ENCODE data around the gene AGAP1. TPM values are rescaled to one million over a fixed set of nuclear protein-coding genes. Genes with fewer than 3 reads are reported as not detected.

Gene AGAP1
- total and polyA plus RNA-seq, 2 donors: 1.7 to 3.0 TPM

- DNase-seq (ENCODE audit: low read depth in 6 of 9, low spot score in 9 of 9): no peak
- Histone ChIP-seq H3K4me1 (ENCODE audit: control insufficient read depth in 2 of 2, insufficient read depth in 2 of 2, low read length in 2 of 2) (no peaks in the 10 kb centered on the region), H3K27me3 (ENCODE audit: control insufficient read depth in 2 of 2, insufficient read depth in 1 of 2, low read length in 1 of 2) (no peaks in the 10 kb centered on the region), H3K27ac (ENCODE audit: low read depth in 1 of 2, low read length in 1 of 2) (no peak overlapping the region), H3K9me3 (ENCODE audit: control insufficient read depth in 2 of 2, insufficient read depth in 1 of 2, low read length in 1 of 2) (no peaks in the 10 kb centered on the region), H3K4me3 (ENCODE audit: low read length in 2 of 2) (no peak overlapping the region), H3K36me3 (ENCODE audit: control insufficient read depth in 2 of 2, insufficient read depth in 2 of 2, low read length in 1 of 2) (no peaks in the 10 kb centered on the region)
- 89% methylated on average over 5 of the region's 5 CpGs for WGBS
Measured at GRCh38 chr2:235727174-235727573, 233.3 kb downstream of the AGAP1 start.

- 92% methylated on average over 17 of the region's 17 CpGs for WGBS
- DNase-seq (ENCODE audit: low read depth in 6 of 9, low spot score in 9 of 9): no peak
- Histone ChIP-seq H3K36me3 (ENCODE audit: control insufficient read depth in 2 of 2, insufficient read depth in 2 of 2, low read length in 1 of 2) (no peaks in the 10 kb centered on the region), H3K4me3 (ENCODE audit: low read length in 2 of 2) (no peak overlapping the region), H3K27me3 (ENCODE audit: control insufficient read depth in 2 of 2, insufficient read depth in 1 of 2, low read length in 1 of 2) (peaks cover 0 to 2% of the 10 kb centered on the region in 2 donors), H3K9me3 (ENCODE audit: control insufficient read depth in 2 of 2, insufficient read depth in 1 of 2, low read length in 1 of 2) (no peaks in the 10 kb centered on the region), H3K4me1 (ENCODE audit: control insufficient read depth in 2 of 2, insufficient read depth in 2 of 2, low read length in 2 of 2) (no peaks in the 10 kb centered on the region), H3K27ac (ENCODE audit: low read depth in 1 of 2, low read length in 1 of 2) (no peak overlapping the region)
Measured at GRCh38 chr2:235727891-235728799, 234.3 kb downstream of the AGAP1 start.

GRCh38 chr2:235728800-235729556 lies 235.1 kb downstream of the AGAP1 start:
- no peak for DNase-seq (ENCODE audit: low read depth in 6 of 9, low spot score in 9 of 9)
- Histone ChIP-seq H3K27me3 (ENCODE audit: control insufficient read depth in 2 of 2, insufficient read depth in 1 of 2, low read length in 1 of 2) (peaks cover 0 to 2% of the 10 kb centered on the region in 2 donors), H3K9me3 (ENCODE audit: control insufficient read depth in 2 of 2, insufficient read depth in 1 of 2, low read length in 1 of 2) (no peaks in the 10 kb centered on the region), H3K4me3 (ENCODE audit: low read length in 2 of 2) (no peak overlapping the region), H3K27ac (ENCODE audit: low read depth in 1 of 2, low read length in 1 of 2) (no peak overlapping the region), H3K36me3 (ENCODE audit: control insufficient read depth in 2 of 2, insufficient read depth in 2 of 2, low read length in 1 of 2) (no peaks in the 10 kb centered on the region), H3K4me1 (ENCODE audit: control insufficient read depth in 2 of 2, insufficient read depth in 2 of 2, low read length in 2 of 2) (no peaks in the 10 kb centered on the region)
- WGBS: 94% methylated on average over 12 of the region's 12 CpGs

GRCh38 chr2:235729557-235729947 lies 235.7 kb downstream of the AGAP1 start:
- Histone ChIP-seq H3K27me3 (ENCODE audit: control insufficient read depth in 2 of 2, insufficient read depth in 1 of 2, low read length in 1 of 2) (peaks cover 0 to 2% of the 10 kb centered on the region in 2 donors), H3K4me1 (ENCODE audit: control insufficient read depth in 2 of 2, insufficient read depth in 2 of 2, low read length in 2 of 2) (no peaks in the 10 kb centered on the region), H3K4me3 (ENCODE audit: low read length in 2 of 2) (no peak overlapping the region), H3K9me3 (ENCODE audit: control insufficient read depth in 2 of 2, insufficient read depth in 1 of 2, low read length in 1 of 2) (no peaks in the 10 kb centered on the region), H3K36me3 (ENCODE audit: control insufficient read depth in 2 of 2, insufficient read depth in 2 of 2, low read length in 1 of 2) (no peaks in the 10 kb centered on the region), H3K27ac (ENCODE audit: low read depth in 1 of 2, low read length in 1 of 2) (no peak overlapping the region)
- WGBS: 93% methylated on average over 4 of the region's 4 CpGs
- no peak for DNase-seq (ENCODE audit: low read depth in 6 of 9, low spot score in 9 of 9)

DNA sequence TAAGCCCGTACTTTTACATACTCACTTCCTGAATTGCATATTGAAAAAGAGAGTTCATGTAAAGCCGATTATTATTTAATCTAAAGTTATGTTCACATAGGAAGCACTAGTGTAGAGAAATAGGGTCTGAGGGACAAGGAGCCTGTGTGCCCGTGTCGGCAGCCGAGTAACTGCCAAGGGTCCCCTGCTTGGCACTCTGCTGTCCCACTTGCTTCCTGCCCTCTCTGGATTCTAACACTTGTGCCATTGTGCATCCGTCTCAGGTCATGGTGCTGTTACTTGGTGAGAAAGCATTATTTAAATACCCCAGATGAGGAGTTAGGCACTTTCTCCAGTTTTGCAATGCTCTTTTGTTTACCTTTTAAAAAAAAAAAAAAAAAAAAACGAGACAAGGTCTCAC lies 236.3 kb downstream of the AGAP1 start:
- Histone ChIP-seq H3K4me3 (ENCODE audit: low read length in 2 of 2) (no peak overlapping the region), H3K4me1 (ENCODE audit: control insufficient read depth in 2 of 2, insufficient read depth in 2 of 2, low read length in 2 of 2) (no peaks in the 10 kb centered on the region), H3K9me3 (ENCODE audit: control insufficient read depth in 2 of 2, insufficient read depth in 1 of 2, low read length in 1 of 2) (no peaks in the 10 kb centered on the region), H3K27ac (ENCODE audit: low read depth in 1 of 2, low read length in 1 of 2) (no peak overlapping the region), H3K36me3 (ENCODE audit: control insufficient read depth in 2 of 2, insufficient read depth in 2 of 2, low read length in 1 of 2) (no peaks in the 10 kb centered on the region), H3K27me3 (ENCODE audit: control insufficient read depth in 2 of 2, insufficient read depth in 1 of 2, low read length in 1 of 2) (peaks cover 0 to 2% of the 10 kb centered on the region in 2 donors)
- DNase-seq (ENCODE audit: low read depth in 6 of 9, low spot score in 9 of 9): no peak
- 92% methylated on average over 7 of the region's 7 CpGs for WGBS

DNA sequence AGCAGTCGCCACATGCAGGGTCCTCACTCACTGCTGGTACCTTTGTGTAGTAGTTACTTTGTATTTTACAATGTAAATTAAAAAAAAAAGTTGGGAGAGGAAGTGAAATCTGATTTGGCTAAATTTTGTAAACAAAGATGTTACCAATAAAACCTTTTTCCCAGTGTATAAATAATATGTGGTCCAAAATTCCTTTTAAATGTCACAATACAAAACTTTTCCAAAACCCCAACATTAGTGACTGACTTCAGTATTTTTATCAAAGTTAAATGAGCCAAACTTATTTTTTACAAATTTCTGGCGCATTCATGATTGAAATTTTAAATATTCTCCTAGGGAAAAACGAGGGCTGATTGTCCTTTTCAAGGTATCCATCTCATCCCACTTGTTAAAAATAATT lies 239.9 kb downstream of the AGAP1 start:
- Histone ChIP-seq H3K27ac (ENCODE audit: low read depth in 1 of 2, low read length in 1 of 2) (no peak overlapping the region), H3K36me3 (ENCODE audit: control insufficient read depth in 2 of 2, insufficient read depth in 2 of 2, low read length in 1 of 2) (no peaks in the 10 kb centered on the region), H3K4me1 (ENCODE audit: control insufficient read depth in 2 of 2, insufficient read depth in 2 of 2, low read length in 2 of 2) (no peaks in the 10 kb centered on the region), H3K4me3 (ENCODE audit: low read length in 2 of 2) (no peak overlapping the region), H3K27me3 (ENCODE audit: control insufficient read depth in 2 of 2, insufficient read depth in 1 of 2, low read length in 1 of 2) (peaks cover 0 to 2% of the 10 kb centered on the region in 2 donors), H3K9me3 (ENCODE audit: control insufficient read depth in 2 of 2, insufficient read depth in 1 of 2, low read length in 1 of 2) (no peaks in the 10 kb centered on the region)
- 85% methylated on average over 3 of the region's 3 CpGs for WGBS
- no peak for DNase-seq (ENCODE audit: low read depth in 6 of 9, low spot score in 9 of 9)

DNA sequence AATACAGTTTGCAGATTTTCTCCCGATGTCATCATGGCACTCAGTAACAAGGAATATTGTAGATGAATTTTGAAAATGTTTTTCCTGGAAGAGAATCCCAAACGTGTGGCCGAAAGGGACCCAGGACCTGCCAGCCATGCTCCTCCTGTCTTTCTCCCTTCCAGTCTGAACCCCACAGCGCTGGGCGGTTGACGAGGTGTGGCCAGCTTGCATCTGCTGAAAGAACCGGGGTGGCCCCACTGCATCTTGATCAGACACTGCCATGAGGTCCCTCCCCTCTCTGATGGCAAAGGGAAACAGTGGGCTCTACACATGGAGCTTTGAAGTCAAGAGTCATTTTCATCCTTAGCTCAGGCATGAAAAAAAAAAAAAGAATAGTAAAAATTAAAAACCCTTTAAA lies 240.3 kb downstream of the AGAP1 start:
- no peaks in the 10 kb centered on the region for H3K4me1 ChIP-seq (ENCODE audit: control insufficient read depth in 2 of 2, insufficient read depth in 2 of 2, low read length in 2 of 2)
- H3K27ac ChIP-seq (ENCODE audit: low read depth in 1 of 2, low read length in 1 of 2): no peak overlapping the region
- H3K9me3 ChIP-seq (ENCODE audit: control insufficient read depth in 2 of 2, insufficient read depth in 1 of 2, low read length in 1 of 2): no peaks in the 10 kb centered on the region
- H3K4me3 ChIP-seq (ENCODE audit: low read length in 2 of 2): no peak overlapping the region
- no peak for DNase-seq (ENCODE audit: low read depth in 6 of 9, low spot score in 9 of 9)
- H3K36me3 ChIP-seq (ENCODE audit: control insufficient read depth in 2 of 2, insufficient read depth in 2 of 2, low read length in 1 of 2): no peaks in the 10 kb centered on the region
- WGBS: 96% methylated on average over 7 of the region's 7 CpGs
- peaks cover 0 to 2% of the 10 kb centered on the region in 2 donors for H3K27me3 ChIP-seq (ENCODE audit: control insufficient read depth in 2 of 2, insufficient read depth in 1 of 2, low read length in 1 of 2)

DNA sequence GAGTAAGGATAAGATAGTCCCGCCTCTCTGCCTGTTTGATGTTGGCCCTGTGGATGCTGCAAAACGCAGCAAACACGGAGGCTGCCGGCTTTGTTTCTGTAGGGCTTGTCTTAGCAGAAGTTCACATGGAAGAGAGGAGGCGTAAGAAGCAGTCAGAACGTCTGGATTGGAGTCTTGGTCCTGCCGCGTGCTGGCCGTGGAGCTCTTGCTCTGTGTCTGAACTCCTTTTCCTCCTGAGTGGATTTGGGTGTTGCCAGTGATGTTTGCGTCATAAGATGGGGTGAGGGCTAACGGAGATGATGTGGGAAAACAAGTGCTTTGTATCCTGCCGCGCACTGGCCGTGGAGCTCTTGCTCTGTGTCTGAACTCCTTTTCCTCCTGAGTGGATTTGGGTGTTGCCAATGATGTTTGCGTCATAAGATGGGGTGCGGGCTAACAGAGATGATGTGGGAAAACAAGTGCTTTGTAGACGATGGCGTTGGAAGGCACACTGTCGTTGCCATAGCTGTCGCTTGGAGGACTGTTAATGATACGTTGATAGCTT lies 240.9 kb downstream of the AGAP1 start:
- H3K27ac ChIP-seq (ENCODE audit: low read depth in 1 of 2, low read length in 1 of 2): no peak overlapping the region
- no peaks in the 10 kb centered on the region for H3K36me3 ChIP-seq (ENCODE audit: control insufficient read depth in 2 of 2, insufficient read depth in 2 of 2, low read length in 1 of 2)
- DNase-seq (ENCODE audit: low read depth in 6 of 9, low spot score in 9 of 9): no peak
- no peaks in the 10 kb centered on the region for H3K4me1 ChIP-seq (ENCODE audit: control insufficient read depth in 2 of 2, insufficient read depth in 2 of 2, low read length in 2 of 2)
- H3K27me3 ChIP-seq (ENCODE audit: control insufficient read depth in 2 of 2, insufficient read depth in 1 of 2, low read length in 1 of 2): peaks cover 0 to 2% of the 10 kb centered on the region in 2 donors
- no peak overlapping the region for H3K4me3 ChIP-seq (ENCODE audit: low read length in 2 of 2)
- H3K9me3 ChIP-seq (ENCODE audit: control insufficient read depth in 2 of 2, insufficient read depth in 1 of 2, low read length in 1 of 2): no peaks in the 10 kb centered on the region
- WGBS: 95% methylated on average over 21 of the region's 21 CpGs

- H3K4me3 ChIP-seq (ENCODE audit: low read length in 2 of 2): no peak overlapping the region
- no peak for DNase-seq (ENCODE audit: low read depth in 6 of 9, low spot score in 9 of 9)
- H3K36me3 ChIP-seq (ENCODE audit: control insufficient read depth in 2 of 2, insufficient read depth in 2 of 2, low read length in 1 of 2): no peaks in the 10 kb centered on the region
- WGBS: 81% methylated on average over 10 of the region's 10 CpGs
- no peaks in the 10 kb centered on the region for H3K9me3 ChIP-seq (ENCODE audit: control insufficient read depth in 2 of 2, insufficient read depth in 1 of 2, low read length in 1 of 2)
- H3K4me1 ChIP-seq (ENCODE audit: control insufficient read depth in 2 of 2, insufficient read depth in 2 of 2, low read length in 2 of 2): no peaks in the 10 kb centered on the region
- H3K27ac ChIP-seq (ENCODE audit: low read depth in 1 of 2, low read length in 1 of 2): no peak overlapping the region
- peaks cover 0 to 2% of the 10 kb centered on the region in 2 donors for H3K27me3 ChIP-seq (ENCODE audit: control insufficient read depth in 2 of 2, insufficient read depth in 1 of 2, low read length in 1 of 2)
Measured at GRCh38 chr2:235737396-235737795, 243.6 kb downstream of the AGAP1 start.
